DOHH2 (cell line): ENCODE data around the gene SLC25A51.

ENCODE experiments used
- H3F3A ChIP-seq: fragments of 200-600 bp; sonication (generic), shearing (Covaris generic); 2 replicates; pipeline ENCODE4 v1.6.0; 2016; ENCODE audit warnings: antibody characterized with exemption, mild to moderate bottlenecking; ENCODE audit not compliant: control insufficient read depth, insufficient read depth
- H3K27ac ChIP-seq: fragments of 200-600 bp; sonication (generic); 2 replicates; pipeline ENCODE4 v1.5.1; 2014; ENCODE audit warnings: low read depth, mild to moderate bottlenecking, low read length, moderate library complexity
- H3K27me3 ChIP-seq: fragments of 200-600 bp; sonication (generic); 2 replicates; pipeline ENCODE4 v1.6.1; 2014; ENCODE audit warnings: mild to moderate bottlenecking, low read length, mixed read lengths; ENCODE audit not compliant: control insufficient read depth
- H3K36me3 ChIP-seq: fragments of 200-600 bp; sonication (generic); 2 replicates; pipeline ENCODE4 v1.6.1; 2014; ENCODE audit warnings: mild to moderate bottlenecking, low read length, moderate library complexity, mixed read lengths; ENCODE audit not compliant: control insufficient read depth
- H3K4me1 ChIP-seq: fragments of 200-600 bp; sonication (generic); 2 replicates; pipeline ENCODE4 v1.6.1; 2014; ENCODE audit warnings: mild to moderate bottlenecking, low read length, mixed read lengths; ENCODE audit not compliant: control insufficient read depth
- H3K4me2 ChIP-seq: fragments of 200-600 bp; sonication (generic); 2 replicates; pipeline ENCODE4 v1.6.0; 2014; ENCODE audit warnings: mild to moderate bottlenecking, low read length, moderate library complexity
- H3K4me3 ChIP-seq: fragments of 200-600 bp; sonication (generic); 2 replicates; pipeline ENCODE4 v1.5.1; 2014; ENCODE audit warnings: mild to moderate bottlenecking, low read length, mixed read lengths
- H3K79me2 ChIP-seq: fragments of 200-600 bp; sonication (generic); 2 replicates; pipeline ENCODE4 v1.6.1; 2014; ENCODE audit warnings: mild to moderate bottlenecking, low read length, mixed read lengths; ENCODE audit not compliant: control insufficient read depth
- H3K9me2 ChIP-seq: fragments of 200-600 bp; sonication (generic); replicated peaks from 2 replicates; pipeline ENCODE4 v1.6.1; 2014; ENCODE audit warnings: mild to moderate bottlenecking, low read length, mixed read lengths; ENCODE audit not compliant: control insufficient read depth
- H3K9me3 ChIP-seq: fragments of 200-600 bp; sonication (generic); 2 replicates; pipeline ENCODE4 v1.6.1; 2014; ENCODE audit warnings: antibody characterized with exemption, low read length, mixed read lengths; ENCODE audit not compliant: control insufficient read depth, insufficient read depth
- H4K20me1 ChIP-seq: fragments of 200-600 bp; sonication (generic); 2 replicates; pipeline ENCODE4 v1.6.0; 2014; ENCODE audit warnings: low read depth, mild to moderate bottlenecking, antibody characterized with exemption, low read length, moderate library complexity; ENCODE audit not compliant: control insufficient read depth, insufficient read depth
- CTCF ChIP-seq: fragments of 200-600 bp; sonication (generic); IDR thresholded peaks from one replicate; pipeline ENCODE4 v1.5.1; 2014; ENCODE audit warnings: antibody characterized with exemption, mild to moderate bottlenecking, low read depth, low read length; ENCODE audit not compliant: poor library complexity, severe bottlenecking
- EZH2phosphoT487 ChIP-seq: fragments of 200-600 bp; sonication (generic); IDR thresholded peaks from 2 replicates; pipeline ENCODE4 v1.6.1; 2017; ENCODE audit warnings: borderline replicate concordance, mild to moderate bottlenecking, antibody characterized with exemption, low read length, moderate library complexity, mixed read lengths

The SLC25A51 gene

GRCh38 chr9:37937366-37937765 is 33.4 kb upstream of the SLC25A51 start:
- H3K4me2 ChIP-seq, result no peak overlapping the region
- no peaks in the 10 kb centered on the region for H4K20me1 ChIP-seq
- H3K27ac ChIP-seq, result no peak overlapping the region
- TF ChIP-seq CTCF, result no peak
- TF ChIP-seq EZH2phosphoT487, result no peak
- H3K9me3 ChIP-seq, result no peaks in the 10 kb centered on the region
- H3K9me2 ChIP-seq, result no peaks in the 10 kb centered on the region
- peaks cover 2% of the 10 kb centered on the region; the same call in 1 of the 2 replicates for H3K27me3 ChIP-seq
- H3K4me3 ChIP-seq, result no peak overlapping the region
- no peaks in the 10 kb centered on the region for H3F3A ChIP-seq
- no peaks in the 10 kb centered on the region for H3K79me2 ChIP-seq
- H3K36me3 ChIP-seq, result no peaks in the 10 kb centered on the region
- H3K4me1 ChIP-seq, result no peaks in the 10 kb centered on the region

GRCh38 chr9:37936965-37937364 is 33.0 kb upstream of the SLC25A51 start:
- Histone ChIP-seq H3K79me2 (no peaks in the 10 kb centered on the region), H3K4me2 (no peak overlapping the region), H3F3A (no peaks in the 10 kb centered on the region), H3K27ac (no peak overlapping the region), H3K4me3 (no peak overlapping the region), H3K27me3 (no peaks in the 10 kb centered on the region; the same call in 1 of the 2 replicates), H3K36me3 (no peaks in the 10 kb centered on the region), H3K4me1 (no peaks in the 10 kb centered on the region), H3K9me3 (no peaks in the 10 kb centered on the region), H4K20me1 (no peaks in the 10 kb centered on the region), H3K9me2 (no peaks in the 10 kb centered on the region)
- no peak for TF ChIP-seq EZH2phosphoT487
- no peak for TF ChIP-seq CTCF

- Histone ChIP-seq H3F3A (no peaks in the 10 kb centered on the region), H4K20me1 (no peaks in the 10 kb centered on the region), H3K27me3 (no peaks in the 10 kb centered on the region), H3K4me3 (no peak overlapping the region), H3K9me3 (no peaks in the 10 kb centered on the region), H3K36me3 (no peaks in the 10 kb centered on the region), H3K27ac (no peak overlapping the region), H3K9me2 (no peaks in the 10 kb centered on the region), H3K4me1 (no peaks in the 10 kb centered on the region), H3K4me2 (no peak overlapping the region), H3K79me2 (no peaks in the 10 kb centered on the region)
- TF ChIP-seq CTCF (no peak), EZH2phosphoT487 (no peak)
Measured at GRCh38 chr9:37936376-37936775, 32.4 kb upstream of the SLC25A51 start.

GRCh38 chr9:37935096-37935495 is 31.2 kb upstream of the SLC25A51 start:
- Histone ChIP-seq H3F3A (no peaks in the 10 kb centered on the region), H3K4me1 (no peaks in the 10 kb centered on the region), H4K20me1 (no peaks in the 10 kb centered on the region), H3K79me2 (no peaks in the 10 kb centered on the region), H3K9me2 (no peaks in the 10 kb centered on the region), H3K36me3 (no peaks in the 10 kb centered on the region), H3K27ac (no peak overlapping the region), H3K4me3 (no peak overlapping the region), H3K27me3 (no peaks in the 10 kb centered on the region), H3K9me3 (no peaks in the 10 kb centered on the region), H3K4me2 (no peak overlapping the region)
- TF ChIP-seq EZH2phosphoT487 (no peak), CTCF (no peak)
